Measurements from ENCODE around the gene CHST4. TPM values are rescaled to one million over a fixed set of nuclear protein-coding genes. Genes with fewer than 3 reads are reported as not detected.

CHST4 gene
- polyA plus RNA-seq, 1 donor from 2014 or later, result not detected

DNA sequence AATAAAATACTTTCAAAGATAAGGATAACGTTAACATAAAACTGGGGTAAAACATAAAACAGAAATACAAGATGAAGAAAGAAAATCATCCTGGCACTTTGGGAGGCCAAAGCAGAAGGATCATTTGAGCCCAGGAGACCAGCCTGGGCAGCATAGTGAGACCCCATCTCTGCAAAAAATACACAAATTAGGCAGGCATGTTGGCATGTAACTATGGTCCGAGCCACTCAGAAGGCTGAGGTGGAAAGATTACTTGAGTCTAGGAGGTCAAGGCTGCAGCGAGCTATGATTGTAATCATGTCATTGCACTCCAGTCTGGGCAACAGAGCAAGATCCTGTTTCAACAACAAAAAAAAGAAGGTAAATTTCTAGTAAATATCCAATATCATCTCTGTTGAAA, 31.1 kb downstream of the CHST4 start:
- no peaks in the 10 kb centered on the region for H3K36me3 ChIP-seq (ENCODE audit: insufficient read depth, low read length)
- H3K9me2 ChIP-seq (ENCODE audit: insufficient read depth, low read length), result no peaks in the 10 kb centered on the region
- H3K9me3 ChIP-seq (ENCODE audit: low read length), result no peaks in the 10 kb centered on the region
- H4K20me1 ChIP-seq (ENCODE audit: insufficient read depth), result no peaks in the 10 kb centered on the region
- H3K4me3 ChIP-seq (ENCODE audit: low read length), result no peak overlapping the region
- TF ChIP-seq SMC3 (conservative IDR thresholded peaks at IDR 0.05; ENCODE audit: poor library complexity) (no peak), POLR2AphosphoS5 (IDR thresholded peaks at IDR 0.05) (no peak), TAF1 (IDR thresholded peaks at IDR 0.05; ENCODE audit: low read depth) (no peak), RAD21 (conservative IDR thresholded peaks at IDR 0.05) (no peak), EZH2 (IDR thresholded peaks at IDR 0.05; ENCODE audit: borderline replicate concordance, insufficient read depth, low read length, poor library complexity, severe bottlenecking) (no peak), MXI1 (conservative IDR thresholded peaks at IDR 0.05; ENCODE audit: poor library complexity, severe bottlenecking) (no peak), EP300 (conservative IDR thresholded peaks at IDR 0.05; ENCODE audit: poor library complexity, severe bottlenecking) (no peak)
- TF ChIP-seq, protein P1, sequence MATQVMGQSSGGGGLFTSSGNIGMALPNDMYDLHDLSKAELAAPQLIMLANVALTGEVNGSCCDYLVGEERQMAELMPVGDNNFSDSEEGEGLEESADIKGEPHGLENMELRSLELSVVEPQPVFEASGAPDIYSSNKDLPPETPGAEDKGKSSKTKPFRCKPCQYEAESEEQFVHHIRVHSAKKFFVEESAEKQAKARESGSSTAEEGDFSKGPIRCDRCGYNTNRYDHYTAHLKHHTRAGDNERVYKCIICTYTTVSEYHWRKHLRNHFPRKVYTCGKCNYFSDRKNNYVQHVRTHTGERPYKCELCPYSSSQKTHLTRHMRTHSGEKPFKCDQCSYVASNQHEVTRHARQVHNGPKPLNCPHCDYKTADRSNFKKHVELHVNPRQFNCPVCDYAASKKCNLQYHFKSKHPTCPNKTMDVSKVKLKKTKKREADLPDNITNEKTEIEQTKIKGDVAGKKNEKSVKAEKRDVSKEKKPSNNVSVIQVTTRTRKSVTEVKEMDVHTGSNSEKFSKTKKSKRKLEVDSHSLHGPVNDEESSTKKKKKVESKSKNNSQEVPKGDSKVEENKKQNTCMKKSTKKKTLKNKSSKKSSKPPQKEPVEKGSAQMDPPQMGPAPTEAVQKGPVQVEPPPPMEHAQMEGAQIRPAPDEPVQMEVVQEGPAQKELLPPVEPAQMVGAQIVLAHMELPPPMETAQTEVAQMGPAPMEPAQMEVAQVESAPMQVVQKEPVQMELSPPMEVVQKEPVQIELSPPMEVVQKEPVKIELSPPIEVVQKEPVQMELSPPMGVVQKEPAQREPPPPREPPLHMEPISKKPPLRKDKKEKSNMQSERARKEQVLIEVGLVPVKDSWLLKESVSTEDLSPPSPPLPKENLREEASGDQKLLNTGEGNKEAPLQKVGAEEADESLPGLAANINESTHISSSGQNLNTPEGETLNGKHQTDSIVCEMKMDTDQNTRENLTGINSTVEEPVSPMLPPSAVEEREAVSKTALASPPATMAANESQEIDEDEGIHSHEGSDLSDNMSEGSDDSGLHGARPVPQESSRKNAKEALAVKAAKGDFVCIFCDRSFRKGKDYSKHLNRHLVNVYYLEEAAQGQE (IDR thresholded peaks at IDR 0.05; ENCODE audit: borderline replicate concordance), result no peak
- TF ChIP-seq, protein P2, sequence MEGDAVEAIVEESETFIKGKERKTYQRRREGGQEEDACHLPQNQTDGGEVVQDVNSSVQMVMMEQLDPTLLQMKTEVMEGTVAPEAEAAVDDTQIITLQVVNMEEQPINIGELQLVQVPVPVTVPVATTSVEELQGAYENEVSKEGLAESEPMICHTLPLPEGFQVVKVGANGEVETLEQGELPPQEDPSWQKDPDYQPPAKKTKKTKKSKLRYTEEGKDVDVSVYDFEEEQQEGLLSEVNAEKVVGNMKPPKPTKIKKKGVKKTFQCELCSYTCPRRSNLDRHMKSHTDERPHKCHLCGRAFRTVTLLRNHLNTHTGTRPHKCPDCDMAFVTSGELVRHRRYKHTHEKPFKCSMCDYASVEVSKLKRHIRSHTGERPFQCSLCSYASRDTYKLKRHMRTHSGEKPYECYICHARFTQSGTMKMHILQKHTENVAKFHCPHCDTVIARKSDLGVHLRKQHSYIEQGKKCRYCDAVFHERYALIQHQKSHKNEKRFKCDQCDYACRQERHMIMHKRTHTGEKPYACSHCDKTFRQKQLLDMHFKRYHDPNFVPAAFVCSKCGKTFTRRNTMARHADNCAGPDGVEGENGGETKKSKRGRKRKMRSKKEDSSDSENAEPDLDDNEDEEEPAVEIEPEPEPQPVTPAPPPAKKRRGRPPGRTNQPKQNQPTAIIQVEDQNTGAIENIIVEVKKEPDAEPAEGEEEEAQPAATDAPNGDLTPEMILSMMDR (IDR thresholded peaks at IDR 0.05; ENCODE audit: poor library complexity, severe bottlenecking), result no peak
- H3K9ac ChIP-seq (ENCODE audit: low read length), result no peak overlapping the region
- no peak overlapping the region for H3K4me2 ChIP-seq (ENCODE audit: low read length)
- H2AFZ ChIP-seq (ENCODE audit: low read depth, low read length), result no peak overlapping the region
- H3K79me2 ChIP-seq (replicated peaks; ENCODE audit: insufficient read depth, low read length), result no peaks in the 10 kb centered on the region
- H3F3A ChIP-seq (ENCODE audit: insufficient read depth, low read length, poor library complexity, severe bottlenecking), result no peaks in the 10 kb centered on the region
- H3K27ac ChIP-seq (ENCODE audit: low read length), result no peak overlapping the region
- H3K27me3 ChIP-seq (ENCODE audit: insufficient read depth, low read depth, low read length), result no peaks in the 10 kb centered on the region

DNA sequence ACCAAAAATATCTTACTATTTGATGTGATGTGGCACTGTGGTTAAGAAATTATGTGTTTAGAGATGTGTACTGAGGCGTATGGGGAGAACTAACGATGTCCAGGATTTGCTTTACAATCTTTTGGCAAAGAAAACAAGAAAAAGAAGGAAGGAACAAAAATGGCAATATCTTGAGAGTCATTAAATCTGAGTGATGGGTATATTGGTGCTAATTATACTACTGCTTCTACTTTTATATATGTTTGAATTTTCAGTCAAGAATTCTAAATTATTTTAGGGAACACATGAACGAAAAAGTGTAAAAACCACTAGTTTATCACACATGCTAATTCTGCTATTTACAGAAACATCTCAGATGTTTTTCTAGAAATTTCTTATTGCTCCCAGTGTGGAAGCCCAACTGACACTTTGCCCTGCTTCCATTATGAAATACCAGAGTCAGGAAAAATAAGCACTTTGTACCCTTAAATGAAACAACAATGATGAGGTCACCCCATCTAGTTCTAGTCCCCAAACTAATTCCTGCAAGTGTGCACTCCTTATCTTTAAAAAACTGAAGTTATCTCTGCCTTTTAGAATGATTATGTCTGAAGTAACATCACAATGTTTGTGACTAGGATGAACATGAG, 31.8 kb downstream of the CHST4 start:
- no peaks in the 10 kb centered on the region for H4K20me1 ChIP-seq (ENCODE audit: insufficient read depth)
- TF ChIP-seq TAF1 (IDR thresholded peaks at IDR 0.05; ENCODE audit: low read depth) (no peak), SMC3 (conservative IDR thresholded peaks at IDR 0.05; ENCODE audit: poor library complexity) (no peak), EP300 (conservative IDR thresholded peaks at IDR 0.05; ENCODE audit: poor library complexity, severe bottlenecking) (no peak), EZH2 (IDR thresholded peaks at IDR 0.05; ENCODE audit: borderline replicate concordance, insufficient read depth, low read length, poor library complexity, severe bottlenecking) (no peak), POLR2AphosphoS5 (IDR thresholded peaks at IDR 0.05) (no peak), RAD21 (conservative IDR thresholded peaks at IDR 0.05) (no peak), MXI1 (conservative IDR thresholded peaks at IDR 0.05; ENCODE audit: poor library complexity, severe bottlenecking) (no peak)
- TF ChIP-seq, protein P2 (IDR thresholded peaks at IDR 0.05; ENCODE audit: poor library complexity, severe bottlenecking), result no peak
- TF ChIP-seq, protein P1 (IDR thresholded peaks at IDR 0.05; ENCODE audit: borderline replicate concordance), result no peak
- H3K9me3 ChIP-seq (ENCODE audit: low read length), result no peaks in the 10 kb centered on the region
- no peaks in the 10 kb centered on the region for H3F3A ChIP-seq (ENCODE audit: insufficient read depth, low read length, poor library complexity, severe bottlenecking)
- H2AFZ ChIP-seq (ENCODE audit: low read depth, low read length), result no peak overlapping the region
- H3K79me2 ChIP-seq (replicated peaks; ENCODE audit: insufficient read depth, low read length), result no peaks in the 10 kb centered on the region
- H3K9ac ChIP-seq (ENCODE audit: low read length), result no peak overlapping the region
- no peak overlapping the region for H3K4me3 ChIP-seq (ENCODE audit: low read length)
- no peak overlapping the region for H3K27ac ChIP-seq (ENCODE audit: low read length)
- no peak overlapping the region for H3K4me2 ChIP-seq (ENCODE audit: low read length)
- no peaks in the 10 kb centered on the region for H3K27me3 ChIP-seq (ENCODE audit: insufficient read depth, low read depth, low read length)
- no peaks in the 10 kb centered on the region for H3K9me2 ChIP-seq (ENCODE audit: insufficient read depth, low read length)
- no peaks in the 10 kb centered on the region for H3K36me3 ChIP-seq (ENCODE audit: insufficient read depth, low read length)

Data from neural cell (in vitro differentiated cells).